Measurements from ENCODE around the gene CDKN2B-AS1.

DNA sequence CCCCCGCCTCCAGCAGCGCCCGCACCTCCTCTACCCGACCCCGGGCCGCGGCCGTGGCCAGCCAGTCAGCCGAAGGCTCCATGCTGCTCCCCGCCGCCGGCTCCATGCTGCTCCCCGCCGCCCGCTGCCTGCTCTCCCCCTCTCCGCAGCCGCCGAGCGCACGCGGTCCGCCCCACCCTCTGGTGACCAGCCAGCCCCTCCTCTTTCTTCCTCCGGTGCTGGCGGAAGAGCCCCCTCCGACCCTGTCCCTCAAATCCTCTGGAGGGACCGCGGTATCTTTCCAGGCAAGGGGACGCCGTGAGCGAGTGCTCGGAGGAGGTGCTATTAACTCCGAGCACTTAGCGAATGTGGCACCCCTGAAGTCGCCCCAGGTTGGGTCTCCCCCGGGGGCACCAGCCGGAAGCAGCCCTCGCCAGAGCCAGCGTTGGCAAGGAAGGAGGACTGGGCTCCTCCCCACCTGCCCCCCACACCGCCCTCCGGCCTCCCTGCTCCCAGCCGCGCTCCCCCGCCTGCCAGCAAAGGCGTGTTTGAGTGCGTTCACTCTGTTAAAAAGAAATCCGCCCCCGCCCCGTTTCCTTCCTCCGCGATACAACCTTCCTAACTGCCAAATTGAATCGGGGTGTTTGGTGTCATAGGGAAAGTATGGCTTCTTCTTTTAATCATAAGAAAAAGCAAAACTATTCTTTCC is 19.7 kb upstream of the CDKN2B-AS1 start:
- TF ChIP-seq, protein P1, sequence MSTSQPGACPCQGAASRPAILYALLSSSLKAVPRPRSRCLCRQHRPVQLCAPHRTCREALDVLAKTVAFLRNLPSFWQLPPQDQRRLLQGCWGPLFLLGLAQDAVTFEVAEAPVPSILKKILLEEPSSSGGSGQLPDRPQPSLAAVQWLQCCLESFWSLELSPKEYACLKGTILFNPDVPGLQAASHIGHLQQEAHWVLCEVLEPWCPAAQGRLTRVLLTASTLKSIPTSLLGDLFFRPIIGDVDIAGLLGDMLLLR (CRISPR knock-in tag; IDR thresholded peaks at IDR 0.05), result no peak
- TF ChIP-seq ELF3 (CRISPR knock-in tag; IDR thresholded peaks at IDR 0.05), result no peak
- no peak for TF ChIP-seq ZNF431 (CRISPR knock-in tag; IDR thresholded peaks at IDR 0.05; ENCODE audit: borderline replicate concordance, low read depth)
- no peak for TF ChIP-seq RFX3 (CRISPR knock-in tag; IDR thresholded peaks at IDR 0.05)
- TF ChIP-seq XRCC5 (optimal IDR thresholded peaks at IDR 0.05; ENCODE audit: low read length), result no peak
- TF ChIP-seq, protein P2, sequence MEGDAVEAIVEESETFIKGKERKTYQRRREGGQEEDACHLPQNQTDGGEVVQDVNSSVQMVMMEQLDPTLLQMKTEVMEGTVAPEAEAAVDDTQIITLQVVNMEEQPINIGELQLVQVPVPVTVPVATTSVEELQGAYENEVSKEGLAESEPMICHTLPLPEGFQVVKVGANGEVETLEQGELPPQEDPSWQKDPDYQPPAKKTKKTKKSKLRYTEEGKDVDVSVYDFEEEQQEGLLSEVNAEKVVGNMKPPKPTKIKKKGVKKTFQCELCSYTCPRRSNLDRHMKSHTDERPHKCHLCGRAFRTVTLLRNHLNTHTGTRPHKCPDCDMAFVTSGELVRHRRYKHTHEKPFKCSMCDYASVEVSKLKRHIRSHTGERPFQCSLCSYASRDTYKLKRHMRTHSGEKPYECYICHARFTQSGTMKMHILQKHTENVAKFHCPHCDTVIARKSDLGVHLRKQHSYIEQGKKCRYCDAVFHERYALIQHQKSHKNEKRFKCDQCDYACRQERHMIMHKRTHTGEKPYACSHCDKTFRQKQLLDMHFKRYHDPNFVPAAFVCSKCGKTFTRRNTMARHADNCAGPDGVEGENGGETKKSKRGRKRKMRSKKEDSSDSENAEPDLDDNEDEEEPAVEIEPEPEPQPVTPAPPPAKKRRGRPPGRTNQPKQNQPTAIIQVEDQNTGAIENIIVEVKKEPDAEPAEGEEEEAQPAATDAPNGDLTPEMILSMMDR (CRISPR knock-in tag; IDR thresholded peaks at IDR 0.05), result no peak
- TF ChIP-seq, protein P3, sequence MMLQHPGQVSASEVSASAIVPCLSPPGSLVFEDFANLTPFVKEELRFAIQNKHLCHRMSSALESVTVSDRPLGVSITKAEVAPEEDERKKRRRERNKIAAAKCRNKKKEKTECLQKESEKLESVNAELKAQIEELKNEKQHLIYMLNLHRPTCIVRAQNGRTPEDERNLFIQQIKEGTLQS (CRISPR knock-in tag; IDR thresholded peaks at IDR 0.05), result no peak

All from HepG2 (cell line).